Common myeloid progenitor, CD34-positive (primary cell): Measurements from ENCODE around the gene FOXP3.

Experiments
- CTCF ChIA-PET: fragments of 350-600 bp; sonication (Branson Sonifier 250); formaldehyde crosslinking; loops from one replicate; lab custom pipeline; 2021; ENCODE audit warnings: antibody characterized with exemption; lab: Charles Lee
- POLR2A ChIA-PET: fragments of 350-600 bp; sonication (Branson Sonifier 250); formaldehyde crosslinking; loops from one replicate; lab custom pipeline; 2021; ENCODE audit warnings: antibody characterized with exemption; lab: Charles Lee
- DNase-seq, 3 donors: peaks; one replicate each; pipeline versions ENCODE4 v3.0.0 to v3.0.0-alpha.2; 2013
- H3K27ac ChIP-seq, 2 experiments: 1 replicate in 1 of 2; 2 replicates in 1 of 2; pipeline ENCODE4 v1.7.0; 2013; ENCODE audit warnings: inconsistent platforms in 2 of 2, low read length in 2 of 2, mild to moderate bottlenecking in 2 of 2, low read depth in 1 of 2, moderate library complexity in 1 of 2; ENCODE audit not compliant: severe bottlenecking in 2 of 2, insufficient read depth in 1 of 2, poor library complexity in 1 of 2
- H3K27me3 ChIP-seq, 5 experiments: replicated peaks in 2 of 5; 1 replicate in 3 of 5; 2 replicates in 2 of 5; pipeline versions ENCODE4 v1.6.1 to v1.7.0; 2013; ENCODE audit warnings: low read length in 4 of 5, mild to moderate bottlenecking in 2 of 5, moderate library complexity in 2 of 5, inconsistent platforms in 1 of 5; ENCODE audit not compliant: insufficient read depth in 5 of 5, control insufficient read depth in 4 of 5
- H3K36me3 ChIP-seq, 4 experiments: 1 replicate in 2 of 4; 2 replicates in 2 of 4; pipeline versions ENCODE4 v1.6.1 to v1.7.0; 2013; ENCODE audit warnings: low read length in 3 of 4, control low read depth in 1 of 4, mild to moderate bottlenecking in 1 of 4; ENCODE audit not compliant: control insufficient read depth in 4 of 4, insufficient read depth in 4 of 4
- H3K4me1 ChIP-seq, 4 experiments: 1 replicate in 3 of 4; 2 replicates in 1 of 4; pipeline versions ENCODE4 v1.6.1 to v1.7.1; 2013; ENCODE audit warnings: low read length in 3 of 4, mild to moderate bottlenecking in 3 of 4, control low read depth in 1 of 4, inconsistent platforms in 1 of 4, moderate library complexity in 1 of 4; ENCODE audit not compliant: control insufficient read depth in 4 of 4, insufficient read depth in 4 of 4; ENCODE audit errors: control extremely low read depth in 1 of 4
- H3K4me3 ChIP-seq, 7 experiments: 1 replicate in 4 of 7; 2 replicates in 3 of 7; pipeline versions ENCODE4 v1.5.1 to v1.7.0; 2013; ENCODE audit warnings: mild to moderate bottlenecking in 7 of 7, low read length in 6 of 7, moderate library complexity in 6 of 7, inconsistent platforms in 2 of 7, low read depth in 2 of 7, control low read depth in 1 of 7; ENCODE audit not compliant: insufficient read depth in 4 of 7, control insufficient read depth in 1 of 7; ENCODE audit errors: extremely low read depth in 1 of 7
- H3K9me3 ChIP-seq, 5 experiments: 1 replicate in 4 of 5; 2 replicates in 1 of 5; pipeline versions ENCODE4 v1.6.1 to v1.7.1; 2013; ENCODE audit warnings: low read length in 4 of 5, mild to moderate bottlenecking in 2 of 5, inconsistent platforms in 1 of 5, low read depth in 1 of 5, moderate library complexity in 1 of 5; ENCODE audit not compliant: control insufficient read depth in 4 of 5, insufficient read depth in 2 of 5; ENCODE audit errors: control extremely low read depth in 1 of 5
- WGBS: methylation state at CpG from one replicate; pipeline ENCODE4 v1.1.5; 2013; ENCODE audit not compliant: insufficient coverage; 5-methylcytosine and 5-hydroxymethylcytosine counted together

The FOXP3 gene

DNA sequence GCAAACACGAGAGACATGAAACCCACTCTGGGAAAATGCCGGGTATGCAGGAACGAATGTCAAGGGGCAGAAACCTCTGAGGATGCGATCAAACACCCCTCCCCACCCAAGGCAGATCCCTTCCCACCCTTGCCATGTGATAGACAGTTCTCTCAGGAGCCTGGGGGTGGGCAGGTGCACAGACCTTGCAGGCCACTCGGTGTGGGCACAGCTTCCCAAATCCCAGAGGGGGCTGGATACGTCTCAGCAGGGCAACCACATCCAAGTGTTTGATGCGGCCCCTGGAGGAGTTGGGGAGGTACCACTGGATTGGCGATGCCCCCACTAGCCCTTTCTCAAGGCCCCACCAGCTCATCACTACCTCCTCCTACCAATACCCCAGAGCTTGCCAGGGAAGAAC lies 54.1 kb downstream of the FOXP3 start:
- Histone ChIP-seq H3K36me3 (no peaks in the 10 kb centered on the region), H3K9me3 (no peaks in the 10 kb centered on the region), H3K27me3 (peaks cover 0 to 1% (median 0%) of the 10 kb centered on the region in 5 experiments), H3K4me1 (peaks cover 0 to 3% (median 1%) of the 10 kb centered on the region in 4 experiments), H3K4me3 (no peak overlapping the region), H3K27ac (no peak overlapping the region)
- no peak for DNase-seq
- 86% methylated on average over 4 of the region's 8 CpGs for WGBS
- POLR2A ChIA-PET = no interaction called here
- CTCF ChIA-PET = interaction anchor here (1.4 kb wide), 1 partner anchor 20 kb away, joined by 3 read pairs; no protein-coding TSS in a partner anchor

DNA sequence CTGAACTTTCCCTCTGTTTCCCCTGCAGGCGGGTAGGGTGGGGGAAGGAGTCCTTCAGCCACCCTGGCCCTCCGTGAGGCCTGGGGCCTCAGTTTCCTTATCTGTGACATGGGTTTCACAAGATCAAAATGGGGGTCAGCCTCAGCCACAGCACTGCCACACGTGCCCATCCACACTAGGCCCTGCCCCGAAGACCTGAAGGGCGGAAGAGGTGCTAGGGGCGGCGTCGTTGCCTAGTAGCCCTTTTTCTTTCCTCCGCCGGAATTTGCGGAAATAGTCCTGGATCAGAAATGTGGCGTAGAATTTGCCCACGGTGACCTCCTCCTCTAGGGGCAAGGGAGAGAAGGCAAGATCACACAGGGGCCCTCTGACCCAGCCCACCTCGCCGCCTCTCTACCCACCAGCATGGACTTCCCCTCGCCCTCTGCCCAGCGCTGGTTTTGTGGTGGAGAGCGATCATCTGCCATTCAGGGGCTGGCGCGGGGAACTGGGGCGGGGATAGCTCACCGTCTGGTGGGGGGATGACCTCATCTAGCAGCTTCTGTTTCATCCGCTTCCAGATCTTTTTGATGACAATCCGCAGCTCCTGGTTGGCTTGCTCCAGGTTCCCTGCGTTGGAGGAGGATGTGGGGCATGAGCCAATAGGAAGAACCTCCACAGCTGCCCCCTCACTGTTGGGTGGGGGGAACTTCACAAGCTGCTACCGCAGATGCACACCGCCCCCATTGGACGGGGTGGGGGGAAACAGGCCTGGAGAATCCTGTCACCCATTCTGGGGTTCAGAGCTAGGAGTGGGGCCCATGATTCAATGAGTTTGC lies 54.9 kb downstream of the FOXP3 start:
- no peaks in the 10 kb centered on the region for H3K9me3 ChIP-seq
- CTCF ChIA-PET = interaction anchor here (1.4 to 2.2 kb wide), 2 partner anchors 17 to 20 kb away, joined by 3 to 6 read pairs; no protein-coding TSS in a partner anchor
- DNase-seq = peak; percentile 43 to 77 (median 73)
- POLR2A ChIA-PET = no interaction called here
- WGBS = 61% methylated on average over 23 of the region's 28 CpGs
- no peak overlapping the region for H3K27ac ChIP-seq
- peaks cover 0 to 3% (median 1%) of the 10 kb centered on the region in 4 experiments for H3K4me1 ChIP-seq
- H3K4me3 ChIP-seq = peak overlapping the region in 3 of 7 experiments; percentile 32 to 62 (median 42)
- peaks cover 0 to 4% (median 0%) of the 10 kb centered on the region in 5 experiments for H3K27me3 ChIP-seq
- H3K36me3 ChIP-seq = no peaks in the 10 kb centered on the region

DNA sequence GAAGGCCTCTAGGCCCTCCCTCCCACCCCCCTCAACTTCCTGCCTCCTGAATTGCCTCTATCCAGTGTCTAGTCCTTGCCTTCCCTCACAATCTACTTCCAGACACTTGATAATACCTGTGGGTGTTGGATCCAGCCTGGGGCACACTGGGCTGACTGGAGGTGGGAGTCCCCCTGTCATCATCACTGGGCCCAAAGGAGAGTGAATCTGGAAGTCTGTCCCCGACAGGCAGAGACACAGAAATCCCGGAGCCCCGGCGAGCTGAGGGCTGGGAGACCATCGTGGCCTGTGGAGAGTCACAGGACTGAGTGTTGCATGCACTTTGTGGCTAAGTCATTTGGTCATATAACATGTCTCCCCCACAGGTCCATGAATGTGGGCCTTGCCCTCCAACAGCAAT lies 56.1 kb downstream of the FOXP3 start:
- 84% methylated on average over 5 of the region's 5 CpGs for WGBS
- no peak overlapping the region for H3K4me3 ChIP-seq
- no peak for DNase-seq
- ChIA-PET CTCF (interaction anchor here (2.2 kb wide), 1 partner anchor 16 kb away, joined by 6 read pairs; no protein-coding TSS in a partner anchor), POLR2A (no interaction called here)
- peaks cover 0 to 3% (median 1%) of the 10 kb centered on the region in 4 experiments for H3K4me1 ChIP-seq
- H3K9me3 ChIP-seq = no peaks in the 10 kb centered on the region
- H3K36me3 ChIP-seq = no peaks in the 10 kb centered on the region
- no peak overlapping the region for H3K27ac ChIP-seq
- peaks cover 0 to 4% (median 0%) of the 10 kb centered on the region in 5 experiments for H3K27me3 ChIP-seq

GRCh38 chrX:49206543-49206942 lies 58.0 kb downstream of the FOXP3 start:
- ChIA-PET POLR2A (no interaction called here), CTCF (no interaction called here)

DNA sequence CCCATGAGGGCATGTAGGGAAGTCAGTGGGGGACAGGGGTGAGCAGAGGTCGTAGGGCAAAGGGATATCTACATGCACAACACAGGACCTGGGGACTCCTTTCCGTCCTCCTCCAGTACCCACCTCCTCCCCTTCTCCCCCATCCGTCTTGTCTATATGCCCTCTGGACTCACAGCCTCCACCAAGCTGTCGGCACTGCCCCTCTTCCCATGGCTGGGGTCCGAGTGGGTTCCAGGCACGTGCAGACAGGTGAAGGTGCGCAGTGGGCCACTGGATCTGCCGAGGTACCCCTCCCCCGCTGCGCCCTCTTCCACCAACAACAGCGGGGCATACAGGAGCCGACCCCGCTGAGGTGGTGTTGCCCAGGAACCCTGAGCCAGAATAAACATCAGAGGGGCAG lies 59.1 kb downstream of the FOXP3 start:
- ChIA-PET POLR2A (no interaction called here), CTCF (no interaction called here)
- Histone ChIP-seq H3K9me3 (no peaks in the 10 kb centered on the region), H3K27me3 (peaks cover 0 to 4% (median 0%) of the 10 kb centered on the region in 5 experiments), H3K4me1 (peaks cover 0 to 6% (median 2%) of the 10 kb centered on the region in 4 experiments), H3K4me3 (no peak overlapping the region), H3K27ac (no peak overlapping the region), H3K36me3 (no peaks in the 10 kb centered on the region)
- WGBS = 93% methylated on average over 9 of the region's 13 CpGs
- no peak for DNase-seq

More at GRCh38 chrX:49206543-49206942, 58.0 kb downstream of the FOXP3 start:
- no peaks in the 10 kb centered on the region for H3K9me3 ChIP-seq
- peaks cover 0 to 4% (median 0%) of the 10 kb centered on the region in 5 experiments for H3K27me3 ChIP-seq
- no peak overlapping the region for H3K27ac ChIP-seq
- WGBS = 81% methylated on average over 7 of the region's 8 CpGs
- no peak overlapping the region for H3K4me3 ChIP-seq
- H3K36me3 ChIP-seq = no peaks in the 10 kb centered on the region
- H3K4me1 ChIP-seq = peaks cover 0 to 3% (median 1%) of the 10 kb centered on the region in 4 experiments
- no peak for DNase-seq

DNA sequence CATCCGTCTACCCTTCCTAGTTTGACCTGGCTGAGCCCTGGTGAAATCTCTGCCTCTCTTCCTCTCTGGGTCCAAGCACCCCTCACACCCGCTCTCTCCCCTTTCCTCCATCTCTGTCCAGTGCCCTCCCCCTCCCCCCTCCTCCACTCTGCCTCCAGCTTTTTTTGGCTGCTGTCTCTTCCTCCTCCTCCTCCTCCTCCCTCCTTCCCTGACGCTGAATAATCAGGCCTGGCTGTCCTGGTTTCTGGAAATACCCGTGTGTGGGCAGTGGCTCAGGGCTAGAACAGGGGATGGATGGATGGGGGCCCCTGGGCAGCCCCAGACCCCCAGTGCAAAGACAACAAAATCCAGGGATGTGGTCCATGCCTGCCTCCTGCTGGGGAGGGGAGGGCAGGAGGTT lies 59.8 kb downstream of the FOXP3 start:
- WGBS = 76% methylated on average over 2 of the region's 4 CpGs
- Histone ChIP-seq H3K27me3 (peaks cover 0 to 4% (median 0%) of the 10 kb centered on the region in 5 experiments), H3K27ac (no peak overlapping the region), H3K36me3 (no peaks in the 10 kb centered on the region), H3K9me3 (no peaks in the 10 kb centered on the region), H3K4me1 (peaks cover 0 to 8% (median 4%) of the 10 kb centered on the region in 4 experiments), H3K4me3 (no peak overlapping the region)
- DNase-seq = no peak
- ChIA-PET CTCF (no interaction called here), POLR2A (no interaction called here)

- no peak for DNase-seq
- ChIA-PET POLR2A (no interaction called here), CTCF (no interaction called here)
- WGBS = 84% methylated on average over 6 of the region's 6 CpGs
- Histone ChIP-seq H3K4me3 (no peak overlapping the region), H3K9me3 (no peaks in the 10 kb centered on the region), H3K4me1 (peaks cover 0 to 11% (median 8%) of the 10 kb centered on the region in 4 experiments), H3K27ac (no peak overlapping the region), H3K36me3 (no peaks in the 10 kb centered on the region), H3K27me3 (peaks cover 0 to 8% (median 0%) of the 10 kb centered on the region in 5 experiments)
These were observed 60.5 kb downstream of the FOXP3 start for GRCh38 chrX:49204017-49204416.
